Measurements from ENCODE around the gene BCCIP.

- TF ChIP-seq CTCF (IDR thresholded peaks at IDR 0.05; ENCODE audit: low read depth, low read length, missing input control) (no peak), RAD21 (IDR thresholded peaks at IDR 0.05) (no peak), REST (IDR thresholded peaks at IDR 0.05) (no peak), MAX (IDR thresholded peaks at IDR 0.05) (no peak), GABPA (IDR thresholded peaks at IDR 0.05 in 1 of 2, conservative IDR thresholded peaks at IDR 0.05 in 1 of 2) (no peak), EGR1 (IDR thresholded peaks at IDR 0.05; ENCODE audit: low read depth in 2 of 2) (no peak), YY1 (IDR thresholded peaks at IDR 0.05) (no peak), HNF4G (IDR thresholded peaks at IDR 0.05) (no peak), ATF3 (IDR thresholded peaks at IDR 0.05) (no peak), ZBTB33 (IDR thresholded peaks at IDR 0.05) (no peak), TAF1 (conservative IDR thresholded peaks at IDR 0.05) (no peak)
Observed at GRCh38 chr10:125781374-125781773, 42.0 kb upstream of the BCCIP start.

All from liver (tissue), 3 donors.